ENCODE measurements around the gene POU2F1. TPM values are rescaled to one million over a fixed set of nuclear protein-coding genes. Genes with fewer than 3 reads are reported as not detected.
"Not testable (repeated sequence)": the region's sequence is repeated elsewhere in the genome, so short reads cannot be mapped to it uniquely, and the experiment has no call there.

Gene POU2F1
- total RNA-seq, 1 donor from 2014 or later: 36.1 TPM

DNA sequence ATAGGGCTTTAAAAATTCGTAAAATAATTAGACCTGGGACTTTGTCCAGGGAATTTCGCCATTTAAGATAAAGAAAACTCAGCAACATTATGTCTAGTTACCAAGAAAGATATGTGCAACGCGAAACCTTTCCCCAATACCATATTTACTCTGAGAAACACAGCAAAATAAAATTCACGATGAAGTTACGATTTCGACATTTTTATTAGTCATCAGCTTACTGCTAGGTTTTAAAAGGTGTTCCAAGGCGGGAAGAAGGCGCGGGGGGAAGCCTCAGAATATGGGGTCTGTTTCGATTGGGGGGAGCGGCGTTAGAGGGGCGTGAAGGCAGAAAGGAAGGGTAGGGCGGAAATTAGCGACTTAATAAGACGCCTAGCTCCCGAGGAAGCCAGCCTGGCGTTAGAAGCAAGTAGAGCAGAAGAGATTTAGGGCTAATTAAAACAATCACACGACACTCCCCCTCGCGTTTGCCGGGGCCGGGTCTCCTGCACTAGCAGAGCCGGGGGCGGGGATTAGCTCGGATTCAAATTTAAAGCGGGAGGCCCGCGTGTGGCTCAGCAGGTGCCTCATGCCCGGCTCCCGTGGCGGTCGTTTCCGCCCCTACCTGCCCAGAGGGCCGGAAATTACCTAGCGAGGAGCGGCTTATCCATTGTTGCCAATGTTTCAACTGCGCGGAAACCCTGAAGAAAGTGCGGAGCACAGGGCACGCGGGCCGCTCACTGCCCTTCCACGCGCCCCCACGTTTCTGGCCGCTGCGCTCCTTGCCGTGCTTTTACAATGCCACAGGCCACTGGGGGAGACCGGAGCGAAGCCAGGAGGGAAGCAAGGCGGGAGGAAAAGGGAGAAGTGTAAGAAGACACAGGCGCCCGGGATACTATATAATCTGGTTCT lies 795 bp upstream of the POU2F1 start:
- H3K36me3 Mint-ChIP-seq (ENCODE audit: insufficient read depth): no peaks in the 10 kb centered on the region
- TF ChIP-seq, protein P1, sequence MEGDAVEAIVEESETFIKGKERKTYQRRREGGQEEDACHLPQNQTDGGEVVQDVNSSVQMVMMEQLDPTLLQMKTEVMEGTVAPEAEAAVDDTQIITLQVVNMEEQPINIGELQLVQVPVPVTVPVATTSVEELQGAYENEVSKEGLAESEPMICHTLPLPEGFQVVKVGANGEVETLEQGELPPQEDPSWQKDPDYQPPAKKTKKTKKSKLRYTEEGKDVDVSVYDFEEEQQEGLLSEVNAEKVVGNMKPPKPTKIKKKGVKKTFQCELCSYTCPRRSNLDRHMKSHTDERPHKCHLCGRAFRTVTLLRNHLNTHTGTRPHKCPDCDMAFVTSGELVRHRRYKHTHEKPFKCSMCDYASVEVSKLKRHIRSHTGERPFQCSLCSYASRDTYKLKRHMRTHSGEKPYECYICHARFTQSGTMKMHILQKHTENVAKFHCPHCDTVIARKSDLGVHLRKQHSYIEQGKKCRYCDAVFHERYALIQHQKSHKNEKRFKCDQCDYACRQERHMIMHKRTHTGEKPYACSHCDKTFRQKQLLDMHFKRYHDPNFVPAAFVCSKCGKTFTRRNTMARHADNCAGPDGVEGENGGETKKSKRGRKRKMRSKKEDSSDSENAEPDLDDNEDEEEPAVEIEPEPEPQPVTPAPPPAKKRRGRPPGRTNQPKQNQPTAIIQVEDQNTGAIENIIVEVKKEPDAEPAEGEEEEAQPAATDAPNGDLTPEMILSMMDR (IDR thresholded peaks at IDR 0.05; ENCODE audit: unreplicated experiment): peak; percentile 19
- peak; percentile 78 for DNase-seq (ENCODE audit: low spot score, unreplicated experiment)
- peak overlapping the region; percentile 100 for H3K27ac Mint-ChIP-seq
- peak overlapping the region; percentile 88 for H3K4me3 Mint-ChIP-seq (ENCODE audit: low read depth)
- no peaks in the 10 kb centered on the region for H3K27me3 Mint-ChIP-seq
- peaks cover 5% of the 10 kb centered on the region for H3K9me3 Mint-ChIP-seq (ENCODE audit: low read depth)
- H3K4me1 Mint-ChIP-seq (ENCODE audit: low read depth): peaks cover 21% of the 10 kb centered on the region

- no peaks in the 10 kb centered on the region for H3K36me3 Mint-ChIP-seq (ENCODE audit: insufficient read depth)
- H3K9me3 Mint-ChIP-seq (ENCODE audit: low read depth): peaks cover 5% of the 10 kb centered on the region
- TF ChIP-seq, protein P1 (IDR thresholded peaks at IDR 0.05; ENCODE audit: unreplicated experiment): no peak
- H3K4me1 Mint-ChIP-seq (ENCODE audit: low read depth): peaks cover 23% of the 10 kb centered on the region
- peak overlapping the region; percentile 88 for H3K4me3 Mint-ChIP-seq (ENCODE audit: low read depth)
- no peaks in the 10 kb centered on the region for H3K27me3 Mint-ChIP-seq
- peak; percentile 46 for DNase-seq (ENCODE audit: low spot score, unreplicated experiment)
- H3K27ac Mint-ChIP-seq: peak overlapping the region; percentile 95
Measured at GRCh38 chr1:167221126-167221737, 546 bp downstream of the POU2F1 start.

DNA sequence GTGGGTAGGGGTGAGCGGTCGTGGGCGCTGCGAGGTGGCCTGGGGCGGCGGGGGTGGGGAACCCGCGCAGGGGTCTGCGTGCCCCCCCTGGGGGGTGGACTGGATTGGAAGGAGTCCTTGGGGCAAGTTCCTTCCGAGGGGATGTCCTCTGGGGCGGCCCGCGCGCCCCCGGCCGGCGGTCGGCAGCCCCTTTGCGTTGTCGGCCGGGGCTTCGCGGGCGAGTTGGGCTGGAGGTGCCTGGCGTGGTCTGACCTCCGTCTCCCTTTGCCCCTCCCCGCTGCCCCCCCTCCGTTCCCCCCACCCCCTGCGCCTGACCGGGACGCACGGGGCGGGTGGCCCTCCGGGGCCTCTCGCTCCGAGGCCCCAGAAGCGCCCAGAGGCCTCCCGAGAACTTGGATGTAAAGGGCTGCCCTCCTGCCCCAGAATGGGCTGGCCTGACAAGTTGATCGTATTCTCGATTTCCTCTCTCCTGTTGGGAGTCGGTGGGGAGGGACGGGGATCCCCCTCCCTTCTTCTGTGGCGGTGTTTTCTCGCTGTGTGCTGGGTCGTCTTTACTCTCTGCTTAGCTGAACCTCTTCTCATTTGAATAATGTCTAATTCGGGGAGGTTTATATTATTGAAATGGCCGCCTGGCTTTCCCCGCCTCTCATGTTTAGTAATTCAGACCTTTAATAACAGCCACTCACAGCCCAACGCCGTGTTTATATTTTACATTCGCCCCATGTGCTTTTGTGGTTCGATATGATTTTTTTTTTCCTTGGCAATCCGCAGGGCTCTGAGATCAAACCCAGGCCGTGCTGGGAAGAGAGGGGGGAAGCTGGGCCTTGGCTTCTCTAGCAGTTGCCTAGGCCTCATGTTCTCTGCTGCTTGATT lies 1.3 kb downstream of the POU2F1 start:
- Mint-ChIP-seq H3K9me3 (ENCODE audit: low read depth) (peaks cover under 1% of the 10 kb centered on the region), H3K27ac (peak overlapping the region; percentile 99), H3K4me3 (ENCODE audit: low read depth) (peak overlapping the region; percentile 84), H3K4me1 (ENCODE audit: low read depth) (peaks cover 25% of the 10 kb centered on the region), H3K36me3 (ENCODE audit: insufficient read depth) (no peaks in the 10 kb centered on the region), H3K27me3 (no peaks in the 10 kb centered on the region)
- peak; percentile 47 for DNase-seq (ENCODE audit: low spot score, unreplicated experiment)
- TF ChIP-seq, protein P1 (IDR thresholded peaks at IDR 0.05; ENCODE audit: unreplicated experiment): no peak

GRCh38 chr1:167223144-167224103 lies 2.7 kb downstream of the POU2F1 start:
- no peaks in the 10 kb centered on the region for H3K36me3 Mint-ChIP-seq (ENCODE audit: insufficient read depth)

DNA sequence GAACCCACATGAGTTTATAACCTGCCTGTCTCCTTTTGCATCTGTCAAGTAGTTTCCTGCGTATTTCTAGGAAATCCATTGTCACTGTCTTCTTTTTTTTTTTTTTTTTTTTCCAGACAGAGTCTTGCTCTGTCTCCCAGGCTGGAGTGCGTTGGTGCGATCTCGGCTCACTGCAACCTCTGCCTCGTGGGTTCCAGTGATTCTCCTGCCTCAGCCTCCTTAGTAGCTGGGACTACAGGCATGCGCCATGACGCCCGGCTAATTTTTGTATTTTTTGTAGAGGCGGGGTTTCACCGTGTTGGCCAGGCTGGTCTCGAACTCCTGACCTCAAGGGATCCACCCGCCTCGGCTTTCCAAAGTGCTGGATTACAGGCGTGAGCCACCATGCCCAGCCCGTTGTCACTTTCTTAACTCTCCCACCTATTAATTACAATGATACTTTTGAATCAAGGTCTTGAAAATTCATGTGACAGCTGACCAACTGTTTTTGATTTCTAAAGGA lies 4.1 kb downstream of the POU2F1 start:
- not testable (repeated sequence) for H3K4me3 Mint-ChIP-seq (ENCODE audit: low read depth); H3K27me3 Mint-ChIP-seq; DNase-seq (ENCODE audit: low spot score, unreplicated experiment); H3K27ac Mint-ChIP-seq; H3K36me3 Mint-ChIP-seq (ENCODE audit: insufficient read depth); H3K9me3 Mint-ChIP-seq (ENCODE audit: low read depth)
- peaks cover 25% of the 10 kb centered on the region for H3K4me1 Mint-ChIP-seq (ENCODE audit: low read depth)

More at GRCh38 chr1:167223144-167224103, 2.7 kb downstream of the POU2F1 start:
- DNase-seq (ENCODE audit: low spot score, unreplicated experiment): no peak
- Mint-ChIP-seq H3K9me3 (ENCODE audit: low read depth) (no peaks in the 10 kb centered on the region), H3K27ac (peak overlapping the region; percentile 99), H3K4me3 (ENCODE audit: low read depth) (peak overlapping the region; percentile 84), H3K27me3 (no peaks in the 10 kb centered on the region), H3K4me1 (ENCODE audit: low read depth) (peaks cover 30% of the 10 kb centered on the region)
- TF ChIP-seq, protein P1 (IDR thresholded peaks at IDR 0.05; ENCODE audit: unreplicated experiment): no peak
